Transverse colon (tissue), 4 donors: ENCODE measurements around the gene TEC. TPM values are rescaled to one million over a fixed set of nuclear protein-coding genes. Genes with fewer than 3 reads are reported as not detected.

ENCODE experiments used
- DNase-seq: peaks from one replicate; pipeline ENCODE4 v3.0.0-alpha.2; 2019
- H3K27ac ChIP-seq, 4 donors: fragments of 200-600 bp; sonication (generic); 2 replicates each; pipeline ENCODE4 v1.5.1; 2016 to 2018; ENCODE audit warnings: inconsistent platforms in 4 of 4
- H3K27me3 ChIP-seq: fragments of 200-600 bp; sonication (generic); 2 replicates; pipeline ENCODE4 v1.5.1; 2017; ENCODE audit warnings: inconsistent platforms
- H3K36me3 ChIP-seq, 4 donors: fragments of 200-600 bp; sonication (generic); 2 replicates each; pipeline ENCODE4 v1.5.1; 2017 to 2019; ENCODE audit warnings: inconsistent platforms in 4 of 4
- H3K4me1 ChIP-seq, 4 donors: fragments of 200-600 bp; sonication (generic); 2 replicates each; pipeline ENCODE4 v1.5.1; 2017 to 2020; ENCODE audit warnings: inconsistent platforms in 4 of 4
- H3K4me3 ChIP-seq, 4 donors: fragments of 200-600 bp; sonication (generic); 1 replicate in 1 of 4; 2 replicates in 3 of 4; pipeline versions ENCODE4 v1.5.1 to v1.6.1; 2017 to 2019; ENCODE audit warnings: inconsistent platforms in 4 of 4
- H3K9me3 ChIP-seq, 2 donors: fragments of 200-600 bp; sonication (generic); 2 replicates each; pipeline ENCODE4 v1.5.1; 2017 to 2019; ENCODE audit warnings: inconsistent platforms in 2 of 2
- CTCF ChIP-seq, 5 experiments: fragments of 200-600 bp in 3 of 5; fragments of 450-650 bp in 2 of 5; sonication (generic) in 3 of 5; IDR thresholded peaks; 1 replicate in 2 of 5; 2 replicates in 3 of 5; pipeline ENCODE4 v1.5.1; 2016 to 2017; ENCODE audit warnings: antibody characterized with exemption in 5 of 5, inconsistent platforms in 3 of 5, mild to moderate bottlenecking in 2 of 5, moderate library complexity in 1 of 5
- EP300 ChIP-seq: sonication (generic); formaldehyde crosslinking; IDR thresholded peaks from one replicate; pipeline ENCODE4 v1.6.1; 2017; ENCODE audit warnings: antibody characterized with exemption, low read depth
- POLR2A ChIP-seq: fragments of 450-650 bp; IDR thresholded peaks from one replicate; pipeline ENCODE4 v1.6.1; 2016; ENCODE audit warnings: antibody characterized with exemption, mild to moderate bottlenecking, moderate library complexity
- POLR2AphosphoS5 ChIP-seq, 3 donors: sonication (generic); formaldehyde crosslinking; IDR thresholded peaks; one replicate each; pipeline ENCODE4 v1.6.1; 2016; ENCODE audit warnings: antibody characterized with exemption in 3 of 3
- WGBS, 2 donors: methylation state at CpG; one replicate each; pipeline ENCODE4 v1.1.5; 2018; ENCODE audit warnings: low coverage in 1 of 2; 5-methylcytosine and 5-hydroxymethylcytosine counted together
- in situ Hi-C, 4 donors: fragments of 200-750 bp; cut with MboI; loops; one replicate each; pipeline versions ENCODE4 v1.15.0 to v1.15.1; 2017; ENCODE audit warnings: low sequenced_read_pairs in 3 of 4, low pct_ligation_motif_present in 1 of 4, low pct_unique_long_range_greater_than_20kb in 1 of 4
- intact Hi-C: fragments of 100-400 bp; cut with DNase I; formaldehyde crosslinking; loops from one replicate; pipeline ENCODE4 v1.15.1; 2023; ENCODE audit warnings: low total_unique reads
- total RNA-seq, 4 donors: library from RNA; depleted of rRNA; stranded (reverse); fragments of >200 nt; gene quantifications; one replicate each; pipeline ENCODE4 v1.1.0, GENCODE V29; 2016

Gene TEC
- total RNA-seq, 4 donors from 2014 or later, result 1.2 to 5.1 (median 3.3) TPM

GRCh38 chr4:48139691-48140090 lies 129.9 kb downstream of the TEC start:
- Histone ChIP-seq H3K27ac (no peak overlapping the region), H3K9me3 (no peaks in the 10 kb centered on the region), H3K27me3 (no peaks in the 10 kb centered on the region), H3K36me3 (peaks cover 0 to 5% (median 0%) of the 10 kb centered on the region in 4 donors), H3K4me1 (no peaks in the 10 kb centered on the region), H3K4me3 (no peak overlapping the region)
- WGBS, 2 donors, result 50 to 76% methylated on average over 3 of the region's 3 CpGs
- in situ Hi-C loops (loop anchor here in 1 of 4 donors (10.0 kb wide), 1 partner anchor 155 kb away; no protein-coding TSS in a partner anchor), intact Hi-C loops (no loop called here)
- TF ChIP-seq POLR2AphosphoS5 (IDR thresholded peaks at IDR 0.05) (no peak), POLR2A (no peak), EP300 (no peak), CTCF (IDR thresholded peaks at IDR 0.05) (no peak)
- no peak for DNase-seq

DNA sequence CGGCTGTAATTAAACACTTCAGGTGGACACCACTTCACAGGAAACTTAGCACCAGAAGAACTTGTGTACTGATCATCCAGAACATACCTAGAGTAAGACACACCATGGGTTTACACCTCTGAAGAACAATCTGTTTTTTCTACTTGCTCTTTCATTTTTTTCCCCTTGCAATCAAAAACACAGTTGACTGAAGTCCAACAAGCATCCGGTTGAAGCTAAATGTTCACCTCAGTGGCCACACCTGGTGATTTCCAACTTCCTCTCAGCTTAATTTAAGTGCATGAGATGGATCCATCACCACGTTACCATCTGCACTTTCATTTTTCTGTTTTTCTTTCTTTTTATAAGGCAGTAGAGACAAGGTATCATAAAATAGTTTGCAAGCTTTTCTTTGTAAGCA lies 130.7 kb downstream of the TEC start:
- WGBS, 2 donors, result 38 to 59% methylated on average over 2 to 3 of the region's 3 CpGs
- Histone ChIP-seq H3K9me3 (no peaks in the 10 kb centered on the region), H3K36me3 (peaks cover 0 to 5% (median 0%) of the 10 kb centered on the region in 4 donors), H3K4me3 (no peak overlapping the region), H3K27me3 (no peaks in the 10 kb centered on the region), H3K27ac (peak overlapping the region in 3 of 4 donors; percentile 23 to 45 (median 43)), H3K4me1 (no peaks in the 10 kb centered on the region)
- TF ChIP-seq CTCF (IDR thresholded peaks at IDR 0.05), result no peak
- TF ChIP-seq POLR2AphosphoS5 (IDR thresholded peaks at IDR 0.05), result no peak
- no peak for TF ChIP-seq EP300
- no peak for TF ChIP-seq POLR2A
- intact Hi-C loops (no loop called here), in situ Hi-C loops (loop anchor here in 1 of 4 donors (10.0 kb wide), 1 partner anchor 156 kb away; no protein-coding TSS in a partner anchor)
- DNase-seq, result no peak

DNA sequence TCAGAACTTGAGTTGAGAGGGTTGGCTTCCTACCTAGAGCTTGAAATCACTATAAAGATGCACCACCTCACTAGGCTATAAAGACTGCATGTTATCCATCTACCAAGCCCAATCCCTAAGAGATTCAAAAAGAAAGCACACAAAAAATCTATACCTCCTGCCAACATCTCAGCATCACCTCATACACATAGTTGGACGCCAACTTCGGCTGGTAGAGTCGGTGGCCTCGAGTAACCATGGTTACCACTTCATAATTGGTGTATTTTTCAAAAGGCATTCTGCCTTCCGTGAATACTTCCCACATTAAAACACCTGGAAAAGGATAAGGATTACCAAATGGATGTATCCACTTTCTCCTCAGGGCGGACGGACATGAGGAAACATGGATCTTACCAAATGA lies 131.1 kb downstream of the TEC start:
- WGBS, 2 donors, result 92 to 95% methylated on average over 2 to 7 of the region's 7 CpGs
- peaks cover 0 to 5% (median 0%) of the 10 kb centered on the region in 4 donors for H3K36me3 ChIP-seq
- in situ Hi-C loops (loop anchor here in 1 of 4 donors (10.0 kb wide), 1 partner anchor 156 kb away; no protein-coding TSS in a partner anchor), intact Hi-C loops (no loop called here)
- H3K27ac ChIP-seq, result peak overlapping the region in 3 of 4 donors; percentile 23 to 45 (median 43)
- DNase-seq, result no peak
- no peaks in the 10 kb centered on the region for H3K4me1 ChIP-seq
- H3K27me3 ChIP-seq, result no peaks in the 10 kb centered on the region
- no peak overlapping the region for H3K4me3 ChIP-seq
- H3K9me3 ChIP-seq, result no peaks in the 10 kb centered on the region
- TF ChIP-seq CTCF (IDR thresholded peaks at IDR 0.05) (no peak), EP300 (no peak), POLR2AphosphoS5 (IDR thresholded peaks at IDR 0.05) (no peak), POLR2A (no peak)

GRCh38 chr4:48137846-48138245 lies 131.8 kb downstream of the TEC start:
- peak overlapping the region in 1 of 4 donors; percentile 43 for H3K27ac ChIP-seq
- H3K36me3 ChIP-seq, result peaks cover 0 to 5% (median 0%) of the 10 kb centered on the region in 4 donors
- H3K27me3 ChIP-seq, result no peaks in the 10 kb centered on the region
- H3K4me1 ChIP-seq, result no peaks in the 10 kb centered on the region
- TF ChIP-seq EP300 (no peak), POLR2AphosphoS5 (IDR thresholded peaks at IDR 0.05) (no peak), POLR2A (no peak), CTCF (IDR thresholded peaks at IDR 0.05) (no peak)
- no peak overlapping the region for H3K4me3 ChIP-seq
- intact Hi-C loops, result no loop called here
- no peaks in the 10 kb centered on the region for H3K9me3 ChIP-seq
- in situ Hi-C loops, result loop anchor here in 1 of 4 donors (10.0 kb wide), 1 partner anchor 157 kb away; no protein-coding TSS in a partner anchor
- DNase-seq, result no peak
